H9 (cell line): ENCODE measurements around the gene COL4A2. TPM values are rescaled to one million over a fixed set of nuclear protein-coding genes. Genes with fewer than 3 reads are reported as not detected.

Experiments used
- DNase-seq: peaks from one replicate; pipeline ENCODE4 v3.0.0-alpha.2; 2017
- H2AFZ ChIP-seq: one replicate; pipeline ENCODE4 v1.6.1; 2013; ENCODE audit warnings: mild to moderate bottlenecking, low read length, control low read depth, moderate library complexity
- H2AK5ac ChIP-seq: 2 replicates; pipeline ENCODE4 v1.6.1; 2013; ENCODE audit warnings: low read length, control low read depth, mixed read lengths; ENCODE audit not compliant: insufficient read length
- H2BK120ac ChIP-seq: one replicate; pipeline ENCODE4 v1.6.1; 2013; ENCODE audit warnings: low read depth, mild to moderate bottlenecking, low read length, control low read depth, inconsistent platforms; ENCODE audit not compliant: poor library complexity, severe bottlenecking
- H2BK12ac ChIP-seq: 2 replicates; pipeline ENCODE4 v1.6.1; 2013; ENCODE audit warnings: low read length, control low read depth, mixed read lengths, low read depth; ENCODE audit not compliant: insufficient read length
- H2BK15ac ChIP-seq: 2 replicates; pipeline ENCODE4 v1.6.1; 2013; ENCODE audit warnings: low read depth, low read length, control low read depth
- H2BK20ac ChIP-seq: one replicate; pipeline ENCODE4 v1.6.1; 2013; ENCODE audit warnings: low read depth, mild to moderate bottlenecking, low read length, control low read depth, inconsistent platforms; ENCODE audit not compliant: poor library complexity, severe bottlenecking
- H2BK5ac ChIP-seq: 2 replicates; pipeline ENCODE4 v1.6.1; 2013; ENCODE audit warnings: low read length, control low read depth, mixed read lengths; ENCODE audit not compliant: insufficient read length
- H3K14ac ChIP-seq: 2 replicates; pipeline ENCODE4 v1.6.1; 2013; ENCODE audit warnings: low read length, control low read depth; ENCODE audit not compliant: insufficient read depth
- H3K18ac ChIP-seq: 2 replicates; pipeline ENCODE4 v1.6.1; 2013; ENCODE audit warnings: low read depth, mild to moderate bottlenecking, mixed read lengths, low read length, control low read depth; ENCODE audit not compliant: insufficient read length
- H3K23ac ChIP-seq: 2 replicates; pipeline ENCODE4 v1.6.1; 2013; ENCODE audit warnings: low read length, control low read depth, mixed read lengths, low read depth; ENCODE audit not compliant: insufficient read length
- H3K23me2 ChIP-seq: 2 replicates; pipeline ENCODE4 v1.6.1; 2013; ENCODE audit warnings: low read depth, mild to moderate bottlenecking, mixed read lengths, low read length, control low read depth; ENCODE audit not compliant: insufficient read length, poor library complexity, severe bottlenecking
- H3K27ac ChIP-seq: 2 replicates; pipeline ENCODE4 v1.5.1; 2013; ENCODE audit warnings: low read length, control low read depth, mixed read lengths, low read depth; ENCODE audit not compliant: insufficient read length
- H3K27me3 ChIP-seq: 2 replicates; pipeline ENCODE4 v1.6.1; 2013; ENCODE audit warnings: low read length, control low read depth, inconsistent platforms; ENCODE audit not compliant: insufficient read depth
- H3K4ac ChIP-seq: 2 replicates; pipeline ENCODE4 v1.6.1; 2013; ENCODE audit warnings: low read depth, mild to moderate bottlenecking, control low read depth, inconsistent platforms, low read length, moderate library complexity
- H3K4me1 ChIP-seq: 2 replicates; pipeline ENCODE4 v1.6.1; 2013; ENCODE audit warnings: low read length, control low read depth, inconsistent platforms; ENCODE audit not compliant: insufficient read depth
- H3K4me2 ChIP-seq: 2 replicates; pipeline ENCODE4 v1.6.1; 2013; ENCODE audit warnings: low read length, control low read depth, mixed read lengths; ENCODE audit not compliant: insufficient read length, insufficient read depth
- H3K56ac ChIP-seq: 2 replicates; pipeline ENCODE4 v1.6.1; 2013; ENCODE audit warnings: low read depth, mild to moderate bottlenecking, mixed read lengths, low read length, control low read depth; ENCODE audit not compliant: insufficient read length
- H3K79me1 ChIP-seq: 2 replicates; pipeline ENCODE4 v1.6.1; 2013; ENCODE audit warnings: low read depth, mild to moderate bottlenecking, moderate library complexity, low read length, control low read depth, inconsistent platforms; ENCODE audit not compliant: insufficient read depth, poor library complexity, severe bottlenecking
- H3K79me2 ChIP-seq: 2 replicates; pipeline ENCODE4 v1.6.1; 2013; ENCODE audit warnings: low read length, control low read depth, inconsistent platforms; ENCODE audit not compliant: insufficient read depth
- H3K9ac ChIP-seq: 2 replicates; pipeline ENCODE4 v1.6.1; 2013; ENCODE audit warnings: low read length, control low read depth, mixed read lengths; ENCODE audit not compliant: insufficient read length; ENCODE audit errors: extremely low read depth
- H3K9me3 ChIP-seq: one replicate; pipeline ENCODE4 v1.6.1; 2013; ENCODE audit warnings: low read depth, low read length, inconsistent platforms; ENCODE audit not compliant: control insufficient read depth
- H3T11ph ChIP-seq: one replicate; pipeline ENCODE4 v1.6.1; 2013; ENCODE audit warnings: mild to moderate bottlenecking, low read length, control low read depth, inconsistent platforms
- H4K20me1 ChIP-seq: one replicate; pipeline ENCODE4 v1.6.1; 2013; ENCODE audit not compliant: control insufficient read depth, insufficient read length, insufficient read depth
- H4K5ac ChIP-seq: 2 replicates; pipeline ENCODE4 v1.6.1; 2013; ENCODE audit warnings: low read depth, mild to moderate bottlenecking, mixed read lengths, low read length, control low read depth; ENCODE audit not compliant: insufficient read length
- H4K8ac ChIP-seq: replicated peaks from 2 replicates; pipeline ENCODE4 v1.6.1; 2013; ENCODE audit warnings: low read length, control low read depth, mixed read lengths, low read depth; ENCODE audit not compliant: insufficient read length
- H4K91ac ChIP-seq: 2 replicates; pipeline ENCODE4 v1.6.1; 2013; ENCODE audit warnings: low read depth, mild to moderate bottlenecking, moderate library complexity, mixed read lengths, low read length, control low read depth; ENCODE audit not compliant: insufficient read length
- H3K27ac Mint-ChIP-seq, 3 experiments: 2 replicates in 2 of 3; 3 replicates in 1 of 3; pipeline ENCODE4 v1.8.0; 2020 to 2021; ENCODE audit warnings: mixed read lengths in 3 of 3, mild to moderate bottlenecking in 1 of 3, moderate library complexity in 1 of 3
- H3K27me3 Mint-ChIP-seq: 2 replicates; pipeline ENCODE4 v1.8.0; 2021; ENCODE audit warnings: low read depth, mild to moderate bottlenecking, moderate library complexity, mixed read lengths
- H3K36me3 Mint-ChIP-seq, 3 experiments: 2 replicates in 2 of 3; 3 replicates in 1 of 3; pipeline ENCODE4 v1.8.0; 2020 to 2021; ENCODE audit warnings: low read depth in 3 of 3, mixed read lengths in 3 of 3; ENCODE audit not compliant: insufficient read depth in 1 of 3
- H3K4me1 Mint-ChIP-seq, 2 experiments: 2 replicates each; pipeline ENCODE4 v1.8.0; 2020; ENCODE audit warnings: mixed read lengths in 2 of 2
- H3K4me3 Mint-ChIP-seq, 2 experiments: 2 replicates in 1 of 2; 3 replicates in 1 of 2; pipeline ENCODE4 v1.8.0; 2020 to 2021; ENCODE audit warnings: mild to moderate bottlenecking in 2 of 2, mixed read lengths in 2 of 2, moderate library complexity in 1 of 2
- H3K9me3 Mint-ChIP-seq, 2 experiments: 2 replicates in 1 of 2; 3 replicates in 1 of 2; pipeline ENCODE4 v1.8.0; 2020; ENCODE audit warnings: mild to moderate bottlenecking in 2 of 2, mixed read lengths in 2 of 2, moderate library complexity in 1 of 2
- CTCF ChIP-seq: fragments of 200-600 bp; sonication (generic); conservative IDR thresholded peaks from 3 replicates; pipeline ENCODE4 v1.8.0; 2021; ENCODE audit warnings: antibody characterized with exemption, mild to moderate bottlenecking
- WGBS: extraction: QIAGEN DNeasy Blood & Tissue Kit; methylation state at CpG from one replicate; pipeline ENCODE4 v1.1.7; 2013; ENCODE audit warnings: missing lambda C conversion rate, low lambda C conversion rate, mixed read lengths; ENCODE audit not compliant: insufficient read length; ENCODE audit errors: extremely low coverage; 5-methylcytosine and 5-hydroxymethylcytosine counted together
- total RNA-seq: library from RNA; stranded (reverse); gene quantifications from 2 replicates; pipeline ENCODE4 v1.2.1, GENCODE V29; 2021

COL4A2 gene
- total RNA-seq, 1 experiment from 2014 or later: 76.5 TPM

- Histone ChIP-seq H3K27me3 (no peaks in the 10 kb centered on the region), H2BK20ac (no peak overlapping the region), H3K56ac (no peak overlapping the region), H3K4me2 (no peak overlapping the region), H4K91ac (no peak overlapping the region), H3K79me1 (no peaks in the 10 kb centered on the region), H4K20me1 (no peaks in the 10 kb centered on the region), H3K23me2 (no peaks in the 10 kb centered on the region), H3K4ac (no peak overlapping the region), H3K23ac (no peak overlapping the region), H3K4me1 (peaks cover 3% of the 10 kb centered on the region; the same call in 1 of the 2 replicates), H3K9me3 (no peaks in the 10 kb centered on the region), H2AFZ (no peak overlapping the region), H3K27ac (no peak overlapping the region), H2BK15ac (no peak overlapping the region), H3K18ac (no peak overlapping the region), H2AK5ac (no peak overlapping the region), H3K9ac (no peak overlapping the region), H3K79me2 (peaks cover 4% of the 10 kb centered on the region; the same call in 1 of the 2 replicates), H3T11ph (no peak overlapping the region), H4K5ac (no peak overlapping the region), H2BK5ac (no peak overlapping the region), H2BK120ac (no peak overlapping the region), H3K14ac (no peak overlapping the region), H4K8ac (no peak overlapping the region), H2BK12ac (no peak overlapping the region)
- peak; percentile 13 for DNase-seq
- H3K27ac Mint-ChIP-seq: no peak overlapping the region
- no peak for TF ChIP-seq CTCF
- peaks cover 0 to 4% of the 10 kb centered on the region in 2 experiments; a peak in 3 of 5 replicates for H3K9me3 Mint-ChIP-seq
- no peak overlapping the region for H3K4me3 Mint-ChIP-seq
- WGBS: no CpG with 5 or more reads among the region's 13 CpGs
- no peaks in the 10 kb centered on the region for H3K27me3 Mint-ChIP-seq
- peaks cover 13 to 20% (median 18%) of the 10 kb centered on the region in 3 experiments for H3K36me3 Mint-ChIP-seq
- peaks cover 15 to 24% of the 10 kb centered on the region in 2 experiments for H3K4me1 Mint-ChIP-seq
Observed at GRCh38 chr13:110317496-110318195, 10.6 kb downstream of the COL4A2 start.
